HG03097 (cell line): ENCODE results near the gene DBNL.
A peak's percentile ranks its signal among the peaks of the same experiment; 100 is the strongest.

Source experiments
- ATAC-seq: cut with Tn5 transposase; IDR thresholded peaks from one replicate; pipeline ENCODE4 v1.9.1; 2021; ENCODE audit not compliant: unreplicated experiment, low FRiP score

DBNL gene

GRCh38 chr7:44095781-44096180, 51.3 kb downstream of the DBNL start:
- no peak for ATAC-seq

DNA sequence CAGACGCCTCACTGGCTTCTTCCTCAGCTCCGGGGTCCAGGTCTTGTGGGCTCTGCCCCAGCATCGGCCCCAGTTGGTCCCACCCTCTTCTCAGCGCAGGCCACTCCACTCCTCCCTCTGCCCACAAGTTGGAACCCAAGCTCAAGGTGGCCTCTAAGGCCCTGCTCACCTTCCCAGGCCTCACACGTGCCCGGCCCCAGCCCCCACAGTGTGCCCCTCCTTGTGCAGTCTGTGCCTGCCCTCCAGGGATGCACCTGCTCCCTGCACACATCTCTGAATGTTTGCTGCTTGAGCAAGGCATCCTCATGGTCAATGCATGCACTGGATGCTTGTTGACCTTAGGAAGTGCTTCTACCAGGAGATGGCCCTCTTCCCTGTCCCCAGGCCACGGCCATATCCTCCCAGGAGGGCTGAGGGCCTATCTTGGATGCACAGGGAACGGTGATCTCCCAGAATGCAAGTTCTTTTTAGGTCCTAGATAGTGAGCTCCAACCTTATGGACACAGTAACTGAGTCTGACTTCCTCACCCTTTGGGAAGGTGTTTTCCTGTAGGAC, 51.9 kb downstream of the DBNL start:
- no peak for ATAC-seq

- ATAC-seq: peak; percentile 45
These were observed 52.8 kb downstream of the DBNL start for GRCh38 chr7:44097064-44097932.

- no peak for ATAC-seq
These were observed 53.9 kb downstream of the DBNL start for GRCh38 chr7:44098092-44099068.

GRCh38 chr7:44099669-44100068, 55.2 kb downstream of the DBNL start:
- no peak for ATAC-seq

DNA sequence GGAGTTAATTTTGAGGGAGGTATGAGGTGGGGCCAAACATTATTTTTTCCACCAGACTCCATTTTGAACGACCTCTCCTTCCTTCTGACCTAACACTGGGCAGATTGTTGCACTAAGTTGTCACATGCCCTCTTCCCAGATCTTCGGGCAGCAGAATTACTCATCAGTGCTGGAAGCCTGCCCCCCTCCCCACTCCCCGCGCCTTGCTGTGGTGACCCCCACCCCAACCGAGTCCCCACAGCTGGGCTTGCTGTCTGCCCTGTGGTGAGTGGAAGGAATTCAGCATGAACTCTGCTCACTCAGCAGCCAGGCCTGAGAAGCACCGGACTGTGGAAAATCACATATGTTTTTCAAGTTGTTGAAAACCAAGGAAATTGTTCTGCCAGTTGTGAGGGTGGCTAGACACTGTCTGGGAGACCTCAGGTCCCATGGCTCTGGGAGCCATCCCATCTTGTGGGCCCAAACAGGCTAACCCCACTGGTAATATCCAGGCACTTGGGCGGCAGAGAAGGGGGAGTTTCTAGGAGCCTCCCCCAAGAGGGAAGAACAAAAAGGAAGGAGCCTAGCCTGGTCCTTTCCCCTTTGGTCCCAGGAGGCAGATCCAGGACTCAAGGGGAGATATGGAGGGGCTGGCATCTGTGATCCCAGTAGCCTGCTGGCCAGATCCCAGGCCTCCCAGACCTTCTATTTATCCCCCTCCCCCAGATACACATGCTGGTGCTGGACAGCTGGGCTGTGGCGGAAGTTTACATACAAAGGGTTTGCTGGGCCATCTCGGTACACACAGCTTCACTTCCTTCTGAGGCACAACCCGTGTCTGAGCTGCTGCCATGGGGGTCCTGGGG, 56.2 kb downstream of the DBNL start:
- ATAC-seq: no peak

DNA sequence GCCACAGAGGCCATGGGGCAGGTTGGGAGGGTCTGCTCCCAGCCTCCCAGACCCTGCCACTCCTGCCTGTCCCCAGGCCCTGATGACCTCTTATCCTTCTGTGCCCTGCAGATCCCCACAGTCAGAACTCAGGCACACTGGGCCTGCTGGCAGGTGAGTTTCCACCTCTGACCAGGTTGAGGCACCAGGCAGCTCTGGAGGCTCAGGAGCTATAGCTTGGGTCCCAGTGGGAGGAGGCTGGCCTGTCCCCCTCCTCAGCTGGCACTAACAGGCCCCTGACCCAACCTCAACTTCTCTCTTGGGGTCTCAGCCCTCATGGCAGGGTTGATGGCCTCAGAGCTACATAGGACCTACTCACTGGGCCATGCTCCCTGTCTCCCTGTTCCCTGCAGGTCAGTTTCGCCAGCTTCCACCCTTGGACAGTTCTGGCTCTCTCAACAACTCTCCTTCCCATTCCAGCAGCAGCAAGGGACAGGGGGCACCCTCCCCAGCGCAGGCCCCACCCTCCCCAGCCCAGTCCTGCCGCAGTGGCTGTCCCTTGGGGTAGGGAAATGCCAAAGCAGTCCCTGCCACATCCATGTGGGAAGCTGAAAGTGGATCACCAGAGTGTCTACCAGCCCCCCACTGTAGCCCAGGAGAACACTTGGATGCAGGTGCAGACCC, 56.9 kb downstream of the DBNL start:
- no peak for ATAC-seq

GRCh38 chr7:44101966-44102845, 57.7 kb downstream of the DBNL start:
- no peak for ATAC-seq

DNA sequence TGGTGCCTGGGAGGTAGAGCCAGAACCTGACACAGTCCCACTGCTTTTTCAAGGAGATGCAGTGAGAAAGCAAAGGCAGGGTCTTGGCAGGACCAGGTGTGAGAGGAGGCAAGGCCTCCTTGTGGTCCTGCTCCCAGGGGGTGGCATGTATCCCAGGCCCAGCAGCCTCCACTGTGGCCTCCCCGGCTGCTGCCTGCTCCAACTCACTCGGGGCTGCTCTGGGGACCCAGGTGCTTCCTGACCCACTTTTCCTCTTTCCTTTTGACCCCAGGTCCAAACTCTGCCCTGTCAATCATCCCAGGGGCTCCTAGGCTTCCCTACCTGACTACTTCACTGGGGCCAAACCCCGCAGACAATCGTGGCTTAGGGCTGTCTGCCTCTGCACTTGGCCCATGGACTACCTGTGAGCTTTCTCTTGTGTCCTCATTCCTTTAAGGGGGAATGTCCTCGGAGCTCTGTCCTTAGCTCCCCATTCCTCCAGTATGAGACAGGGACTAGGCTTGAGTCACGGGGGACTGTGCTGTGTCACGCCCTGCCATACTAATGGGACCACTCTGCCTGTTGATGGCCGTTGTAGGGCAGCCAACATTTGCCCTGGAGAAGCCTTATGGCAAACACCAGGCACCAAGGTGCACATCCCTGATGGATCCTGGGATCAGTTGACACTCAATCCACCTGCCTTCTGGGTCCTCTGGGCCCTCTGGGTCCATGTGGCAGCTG, 58.5 kb downstream of the DBNL start:
- ATAC-seq: no peak

GRCh38 chr7:44103566-44103922, 59.0 kb downstream of the DBNL start:
- no peak for ATAC-seq

- no peak for ATAC-seq
These were observed 59.7 kb downstream of the DBNL start, which contains the start of gene AEBP1 for GRCh38 chr7:44103923-44104859. Gene AEBP1, plus strand, starts transcription at chr7:44104345. Its CDS starts 321 bp downstream, at chr7:44104666.

DNA sequence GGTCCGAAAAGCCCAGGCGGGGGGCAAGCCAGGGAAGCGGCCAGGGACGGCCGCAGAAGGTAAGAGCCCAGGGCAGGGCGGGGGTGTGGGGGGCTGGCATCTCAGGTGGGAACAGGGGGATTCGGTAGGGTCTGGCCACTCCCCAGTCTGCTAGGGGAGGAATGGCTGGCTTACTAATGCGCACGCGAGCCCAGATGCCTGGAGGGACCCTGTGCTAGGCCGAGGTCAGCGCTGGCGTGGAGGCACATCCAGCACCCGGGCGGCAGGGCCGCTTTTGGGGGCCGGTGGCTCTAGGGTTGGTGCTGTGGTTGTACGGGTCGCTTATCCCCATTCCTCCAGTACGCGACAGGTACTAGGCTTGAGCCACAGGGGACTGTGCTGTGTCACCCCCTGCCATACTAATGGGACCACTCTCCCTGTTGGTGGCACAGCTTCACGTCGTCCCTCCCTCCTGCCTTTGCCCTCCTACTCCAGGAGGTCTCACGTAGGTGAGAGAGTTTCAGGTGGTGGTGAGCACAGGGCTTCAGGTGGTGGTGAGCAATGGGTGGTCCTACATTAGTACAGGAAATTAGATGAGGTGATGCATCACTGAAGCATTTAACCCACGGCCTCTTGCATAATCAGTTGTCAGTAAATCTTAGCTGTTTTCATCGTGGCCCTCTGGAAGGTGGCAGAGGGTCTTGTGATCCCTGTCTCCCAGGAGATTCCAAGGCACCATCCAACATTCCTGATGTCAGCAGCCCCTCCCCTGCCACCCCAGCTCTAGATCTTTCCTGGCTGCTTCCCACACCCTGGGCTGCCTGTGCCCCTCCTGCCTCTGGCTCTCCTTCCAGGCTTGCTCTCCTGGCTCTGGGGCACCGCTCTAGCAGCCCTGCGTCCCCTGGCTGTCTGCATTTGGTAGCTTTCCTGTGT, 60.6 kb downstream of the DBNL start:
- ATAC-seq: no peak

DNA sequence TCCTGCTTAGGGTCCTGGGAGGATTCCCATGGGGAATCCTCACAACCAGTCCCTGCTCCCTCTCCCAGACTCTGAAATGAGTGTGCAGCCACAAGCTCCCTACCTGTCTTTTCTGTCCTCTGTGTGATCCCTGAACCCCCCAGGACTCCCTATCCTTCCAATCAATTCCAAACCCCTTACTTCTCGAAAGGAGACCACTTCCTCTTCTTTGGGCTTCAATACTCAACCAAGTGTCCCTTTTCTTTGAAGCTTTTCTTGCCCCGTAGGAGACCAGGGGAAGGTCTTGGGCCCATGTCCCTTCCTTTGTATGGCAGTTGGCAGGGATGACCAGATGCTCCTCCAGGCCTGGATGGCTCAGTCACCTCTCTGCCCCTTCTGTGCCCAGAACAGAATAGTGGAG, 61.3 kb downstream of the DBNL start:
- no peak for ATAC-seq

DNA sequence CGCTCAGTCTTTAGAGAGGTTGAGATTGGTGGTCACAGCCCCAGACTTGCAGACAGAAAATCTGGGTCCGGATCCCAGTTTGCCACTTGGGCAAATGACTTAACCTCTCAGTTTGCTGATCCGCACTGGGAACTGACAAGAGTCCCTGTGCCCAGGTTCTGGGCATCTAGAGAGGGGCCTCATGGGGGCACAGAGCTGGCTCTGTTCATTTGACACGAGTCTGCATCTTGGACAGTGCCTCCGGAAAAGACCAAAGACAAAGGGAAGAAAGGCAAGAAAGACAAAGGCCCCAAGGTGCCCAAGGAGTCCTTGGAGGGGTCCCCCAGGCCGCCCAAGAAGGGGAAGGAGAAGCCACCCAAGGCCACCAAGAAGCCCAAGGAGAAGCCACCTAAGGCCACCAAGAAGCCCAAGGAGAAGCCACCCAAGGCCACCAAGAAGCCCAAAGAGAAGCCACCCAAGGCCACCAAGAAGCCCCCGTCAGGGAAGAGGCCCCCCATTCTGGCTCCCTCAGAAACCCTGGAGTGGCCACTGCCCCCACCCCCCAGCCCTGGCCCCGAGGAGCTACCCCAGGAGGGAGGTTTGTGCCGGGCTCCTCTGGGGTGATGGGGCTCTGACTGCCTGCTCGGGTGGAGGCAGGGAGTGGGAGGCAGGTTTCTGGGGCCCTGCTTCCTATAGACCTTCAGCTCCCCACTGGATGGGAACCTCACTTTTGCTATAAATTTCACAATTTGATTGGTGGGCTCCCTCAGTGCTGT, 62.0 kb downstream of the DBNL start:
- ATAC-seq: no peak
